Hepatocyte (in vitro differentiated cells): ENCODE measurements around the gene MED15.

Source experiments
- EZH2 ChIP-seq: fragments of 200-600 bp; sonication (generic); IDR thresholded peaks from 2 replicates; pipeline ENCODE4 v1.6.1; 2016; ENCODE audit warnings: antibody characterized with exemption, mild to moderate bottlenecking, borderline replicate concordance
- EZH2phosphoT487 ChIP-seq: fragments of 200-600 bp; sonication (generic); IDR thresholded peaks from one replicate; pipeline ENCODE4 v1.6.1; 2018; ENCODE audit warnings: antibody characterized with exemption, mild to moderate bottlenecking, low read depth, moderate library complexity; ENCODE audit not compliant: unreplicated experiment, severe bottlenecking
- TF ChIP-seq, protein P1 (sequence below): fragments of 200-600 bp; sonication (generic); IDR thresholded peaks from 2 replicates; pipeline ENCODE4 v1.5.1; 2016; ENCODE audit warnings: antibody characterized with exemption, mild to moderate bottlenecking; ENCODE audit not compliant: poor library complexity

DNA sequence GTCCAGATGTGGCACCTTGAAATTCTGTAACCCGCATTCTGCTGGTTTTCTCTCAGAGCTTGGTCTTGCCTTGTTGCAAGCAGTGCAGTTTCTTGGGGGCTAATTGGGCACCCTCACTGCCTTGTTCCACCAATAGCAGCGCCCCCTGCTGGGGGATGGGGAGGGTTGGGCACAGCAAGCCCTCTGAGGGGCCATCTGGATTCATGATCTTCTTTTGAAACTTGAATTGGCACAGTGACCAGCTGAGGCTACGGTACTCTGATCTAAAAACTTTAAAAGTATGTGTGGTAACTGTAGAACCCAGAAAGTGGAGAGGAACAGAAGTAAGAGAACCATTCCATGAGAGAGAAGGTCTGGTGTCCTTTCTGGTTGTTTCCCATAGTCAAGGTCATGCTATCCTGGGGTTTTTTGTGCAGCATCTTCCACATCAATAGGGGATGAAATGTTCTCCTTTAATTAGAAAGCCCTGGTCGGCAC is 64.2 kb downstream of the MED15 start:
- TF ChIP-seq, protein P1, sequence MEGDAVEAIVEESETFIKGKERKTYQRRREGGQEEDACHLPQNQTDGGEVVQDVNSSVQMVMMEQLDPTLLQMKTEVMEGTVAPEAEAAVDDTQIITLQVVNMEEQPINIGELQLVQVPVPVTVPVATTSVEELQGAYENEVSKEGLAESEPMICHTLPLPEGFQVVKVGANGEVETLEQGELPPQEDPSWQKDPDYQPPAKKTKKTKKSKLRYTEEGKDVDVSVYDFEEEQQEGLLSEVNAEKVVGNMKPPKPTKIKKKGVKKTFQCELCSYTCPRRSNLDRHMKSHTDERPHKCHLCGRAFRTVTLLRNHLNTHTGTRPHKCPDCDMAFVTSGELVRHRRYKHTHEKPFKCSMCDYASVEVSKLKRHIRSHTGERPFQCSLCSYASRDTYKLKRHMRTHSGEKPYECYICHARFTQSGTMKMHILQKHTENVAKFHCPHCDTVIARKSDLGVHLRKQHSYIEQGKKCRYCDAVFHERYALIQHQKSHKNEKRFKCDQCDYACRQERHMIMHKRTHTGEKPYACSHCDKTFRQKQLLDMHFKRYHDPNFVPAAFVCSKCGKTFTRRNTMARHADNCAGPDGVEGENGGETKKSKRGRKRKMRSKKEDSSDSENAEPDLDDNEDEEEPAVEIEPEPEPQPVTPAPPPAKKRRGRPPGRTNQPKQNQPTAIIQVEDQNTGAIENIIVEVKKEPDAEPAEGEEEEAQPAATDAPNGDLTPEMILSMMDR: peak; percentile 43
- TF ChIP-seq EZH2phosphoT487 (no peak), EZH2 (no peak)
